ENCODE measurements around the gene GTF2A1L. TPM values are rescaled to one million over a fixed set of nuclear protein-coding genes. Genes with fewer than 3 reads are reported as not detected.

GTF2A1L gene
- total and polyA plus RNA-seq, 10 of the 15 experiments (the other 5 are each of a cell fraction or from before 2014, with no cell fraction given): not detected

DNA sequence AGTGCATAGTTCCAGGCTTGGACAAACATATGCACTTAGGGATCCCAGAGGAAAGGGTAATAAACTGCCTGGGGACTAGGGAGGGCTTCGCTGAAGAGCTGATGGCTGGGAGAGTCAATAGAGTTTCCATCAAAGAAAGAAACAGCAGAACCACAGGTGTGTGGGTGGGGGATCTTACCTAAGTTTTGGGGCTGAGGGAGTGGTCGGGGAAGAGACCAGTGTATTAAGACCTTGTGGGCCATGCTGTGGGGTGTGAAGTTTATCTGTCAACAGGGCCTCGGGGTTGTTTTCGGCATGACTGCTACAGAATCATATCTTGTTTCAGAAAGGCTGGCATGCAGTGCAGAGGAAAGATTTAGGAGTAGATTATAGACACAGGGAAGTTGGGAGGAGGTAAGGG, 31.2 kb upstream of the GTF2A1L start:
- BruUV-seq (replicated peaks): no TSS peak
- Histone ChIP-seq H3K9me3 (replicated peaks; ENCODE audit: control insufficient read depth, insufficient read depth, low read length) (no peaks in the 10 kb centered on the region), H4K20me1 (ENCODE audit: control insufficient read depth, insufficient read depth) (no peaks in the 10 kb centered on the region), H3K27me3 (replicated peaks in 1 of 2; ENCODE audit: control insufficient read depth in 2 of 2, insufficient read depth in 2 of 2, low read length in 1 of 2) (no peaks in the 10 kb centered on the region), H2AFZ (ENCODE audit: control insufficient read depth, low read depth, low read length) (no peak overlapping the region), H3K79me2 (ENCODE audit: control insufficient read depth, insufficient read depth, low read length) (no peaks in the 10 kb centered on the region), H3K9ac (ENCODE audit: control insufficient read depth, insufficient read depth, low read length) (no peak overlapping the region), H3K36me3 (ENCODE audit: control insufficient read depth in 2 of 2, insufficient read depth in 2 of 2, low read length in 1 of 2) (no peaks in the 10 kb centered on the region), H3K4me3 (no peak overlapping the region), H3K4me1 (ENCODE audit: control insufficient read depth, insufficient read depth, low read length) (no peaks in the 10 kb centered on the region), H3K4me2 (ENCODE audit: control insufficient read depth, insufficient read depth) (no peak overlapping the region), H3K27ac (ENCODE audit: control insufficient read depth, insufficient read depth) (no peak overlapping the region)
- intact Hi-C loops (cut with micrococcal nuclease; ENCODE audit: unreplicated experiment) (no loop called here), in situ Hi-C loops (cut with MboI) (no loop called here)
- ChIA-PET RAD21 (ENCODE audit: unreplicated experiment) (no interaction called here), SMC1A (ENCODE audit: uncharacterized antibody, unreplicated experiment) (no interaction called here), CTCF (no interaction called here), POLR2A (no interaction called here)
- DNase-seq (ENCODE audit: low read depth, low spot score): no peak
- TF ChIP-seq RUNX3 (IDR thresholded peaks at IDR 0.05; ENCODE audit: low read length) (0 out of 2 replicates have a peak, but pooled peaks have one; percentile 7), TCF7 (IDR thresholded peaks at IDR 0.05; ENCODE audit: borderline replicate concordance) (no peak)
- no peak for ATAC-seq
- no peak for FAIRE-seq
- WGBS (ENCODE audit: insufficient coverage, insufficient replicate concordance, low lambda C conversion rate, missing lambda C conversion rate): 10% methylated on average over 4 of the region's 4 CpGs

DNA sequence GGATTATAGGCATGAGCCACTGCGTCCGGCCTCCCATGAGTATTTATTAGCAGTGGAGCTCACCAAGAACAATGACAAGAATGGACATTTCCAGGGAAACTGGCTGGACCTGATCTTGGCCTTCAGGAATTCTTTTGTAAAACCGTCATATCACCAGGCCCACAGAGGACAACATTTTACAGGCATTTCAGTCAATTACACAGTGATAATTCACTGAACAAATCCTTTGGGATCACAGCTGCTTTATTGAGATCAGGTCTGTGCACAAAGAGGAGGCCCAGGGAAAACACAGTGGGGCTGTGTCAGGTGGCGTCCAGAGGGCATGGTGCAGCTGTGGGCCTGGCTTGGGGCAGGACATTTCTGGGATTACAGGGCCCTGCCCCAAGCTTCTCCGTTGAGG, 30.1 kb upstream of the GTF2A1L start:
- ChIA-PET CTCF (interaction anchor here (1.1 to 1.7 kb wide), 4 partner anchors 12 to 241 kb away, joined by 3 to 7 read pairs (median 4); no protein-coding TSS in a partner anchor), POLR2A (no interaction called here), SMC1A (ENCODE audit: uncharacterized antibody, unreplicated experiment) (no interaction called here), RAD21 (ENCODE audit: unreplicated experiment) (no interaction called here)
- Histone ChIP-seq H2AFZ (ENCODE audit: control insufficient read depth, low read depth, low read length) (no peak overlapping the region), H3K4me2 (ENCODE audit: control insufficient read depth, insufficient read depth) (no peak overlapping the region), H3K9me3 (replicated peaks; ENCODE audit: control insufficient read depth, insufficient read depth, low read length) (no peaks in the 10 kb centered on the region), H4K20me1 (ENCODE audit: control insufficient read depth, insufficient read depth) (no peaks in the 10 kb centered on the region), H3K4me3 (no peak overlapping the region), H3K36me3 (ENCODE audit: control insufficient read depth in 2 of 2, insufficient read depth in 2 of 2, low read length in 1 of 2) (no peaks in the 10 kb centered on the region), H3K27me3 (replicated peaks in 1 of 2; ENCODE audit: control insufficient read depth in 2 of 2, insufficient read depth in 2 of 2, low read length in 1 of 2) (no peaks in the 10 kb centered on the region), H3K27ac (ENCODE audit: control insufficient read depth, insufficient read depth) (no peak overlapping the region), H3K4me1 (ENCODE audit: control insufficient read depth, insufficient read depth, low read length) (no peaks in the 10 kb centered on the region), H3K79me2 (ENCODE audit: control insufficient read depth, insufficient read depth, low read length) (no peaks in the 10 kb centered on the region), H3K9ac (ENCODE audit: control insufficient read depth, insufficient read depth, low read length) (no peak overlapping the region)
- no peak for DNase-seq (ENCODE audit: low read depth, low spot score)
- FAIRE-seq: no peak
- no TSS peak for BruUV-seq (replicated peaks)
- in situ Hi-C loops (cut with MboI) (no loop called here), intact Hi-C loops (cut with micrococcal nuclease; ENCODE audit: unreplicated experiment) (no loop called here)
- whole genome bisulfite sequencing (ENCODE audit: insufficient coverage, insufficient replicate concordance, low lambda C conversion rate, missing lambda C conversion rate): 32% methylated on average over 5 of the region's 5 CpGs
- ATAC-seq: no peak
- TF ChIP-seq MXI1 (IDR thresholded peaks at IDR 0.05; ENCODE audit: low read depth, low read length) (no peak), PML (IDR thresholded peaks at IDR 0.05; ENCODE audit: low read length) (no peak), ZNF384 (IDR thresholded peaks at IDR 0.05; ENCODE audit: borderline replicate concordance, low read depth, low read length) (no peak), SREBF1 (IDR thresholded peaks at IDR 0.05; ENCODE audit: low read length) (no peak), CHD4 (IDR thresholded peaks at IDR 0.05) (no peak), MEF2A (IDR thresholded peaks at IDR 0.05; ENCODE audit: insufficient read depth, low read depth, low read length) (no peak), POLR2A (IDR thresholded peaks at IDR 0.05; ENCODE audit: low read depth, low read length) (no peak), GATAD2B (conservative IDR thresholded peaks at IDR 0.05; ENCODE audit: low read depth) (no peak), MYC (IDR thresholded peaks at IDR 0.05; ENCODE audit: insufficient read depth, insufficient read length, insufficient replicate concordance, low read length, severe bottlenecking) (no peak), DPF2 (IDR thresholded peaks at IDR 0.05) (no peak), EGR1 (IDR thresholded peaks at IDR 0.05; ENCODE audit: borderline replicate concordance in 1 of 2, low read depth in 2 of 2, low read length in 2 of 2) (no peak), IKZF1 (conservative IDR thresholded peaks at IDR 0.05) (no peak), SPI1 (IDR thresholded peaks at IDR 0.05; ENCODE audit: borderline replicate concordance, insufficient read depth, low read depth, low read length) (no peak), IKZF2 (IDR thresholded peaks at IDR 0.05) (no peak)
- TF ChIP-seq, protein P1, sequence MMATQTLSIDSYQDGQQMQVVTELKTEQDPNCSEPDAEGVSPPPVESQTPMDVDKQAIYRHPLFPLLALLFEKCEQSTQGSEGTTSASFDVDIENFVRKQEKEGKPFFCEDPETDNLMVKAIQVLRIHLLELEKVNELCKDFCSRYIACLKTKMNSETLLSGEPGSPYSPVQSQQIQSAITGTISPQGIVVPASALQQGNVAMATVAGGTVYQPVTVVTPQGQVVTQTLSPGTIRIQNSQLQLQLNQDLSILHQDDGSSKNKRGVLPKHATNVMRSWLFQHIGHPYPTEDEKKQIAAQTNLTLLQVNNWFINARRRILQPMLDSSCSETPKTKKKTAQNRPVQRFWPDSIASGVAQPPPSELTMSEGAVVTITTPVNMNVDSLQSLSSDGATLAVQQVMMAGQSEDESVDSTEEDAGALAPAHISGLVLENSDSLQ (IDR thresholded peaks at IDR 0.05): no peak
- TF ChIP-seq, protein P2, sequence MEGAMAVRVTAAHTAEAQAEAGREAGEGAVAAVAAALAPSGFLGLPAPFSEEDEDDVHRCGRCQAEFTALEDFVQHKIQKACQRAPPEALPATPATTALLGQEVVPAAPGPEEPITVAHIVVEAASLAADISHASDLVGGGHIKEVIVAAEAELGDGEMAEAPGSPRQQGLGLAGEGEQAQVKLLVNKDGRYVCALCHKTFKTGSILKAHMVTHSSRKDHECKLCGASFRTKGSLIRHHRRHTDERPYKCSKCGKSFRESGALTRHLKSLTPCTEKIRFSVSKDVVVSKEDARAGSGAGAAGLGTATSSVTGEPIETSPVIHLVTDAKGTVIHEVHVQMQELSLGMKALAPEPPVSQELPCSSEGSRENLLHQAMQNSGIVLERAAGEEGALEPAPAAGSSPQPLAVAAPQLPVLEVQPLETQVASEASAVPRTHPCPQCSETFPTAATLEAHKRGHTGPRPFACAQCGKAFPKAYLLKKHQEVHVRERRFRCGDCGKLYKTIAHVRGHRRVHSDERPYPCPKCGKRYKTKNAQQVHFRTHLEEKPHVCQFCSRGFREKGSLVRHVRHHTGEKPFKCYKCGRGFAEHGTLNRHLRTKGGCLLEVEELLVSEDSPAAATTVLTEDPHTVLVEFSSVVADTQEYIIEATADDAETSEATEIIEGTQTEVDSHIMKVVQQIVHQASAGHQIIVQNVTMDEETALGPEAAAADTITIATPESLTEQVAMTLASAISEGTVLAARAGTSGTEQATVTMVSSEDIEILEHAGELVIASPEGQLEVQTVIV (IDR thresholded peaks at IDR 0.05; ENCODE audit: borderline replicate concordance, partially characterized antibody): no peak
